Measurements from ENCODE around the gene TRAK2. TPM values are rescaled to one million over a fixed set of nuclear protein-coding genes. Genes with fewer than 3 reads are reported as not detected.

The TRAK2 gene
- total and polyA plus RNA-seq, 2 of the 13 experiments (the other 11 are each of a cell fraction or from before 2014, with no cell fraction given), result 7.7 to 21.0 TPM

GRCh38 chr2:201452058-201452921 is 1.0 kb upstream of the TRAK2 start (continued):
- TF ChIP-seq MLXIP (CRISPR knock-in tag; IDR thresholded peaks at IDR 0.05; ENCODE audit: borderline replicate concordance), result 0 out of 2 replicates have a peak, but pooled peaks have one; percentile 42
- no peak; the same call in 1 of the 2 replicates for TF ChIP-seq RFXAP (CRISPR knock-in tag; IDR thresholded peaks at IDR 0.05; ENCODE audit: borderline replicate concordance)
- peak; percentile 83; the same call in 1 of the 2 replicates for TF ChIP-seq ZNF558 (CRISPR knock-in tag; IDR thresholded peaks at IDR 0.05; ENCODE audit: borderline replicate concordance)
- TF ChIP-seq GFI1 (CRISPR knock-in tag; IDR thresholded peaks at IDR 0.05; ENCODE audit: borderline replicate concordance), result peak; percentile 6; the same call in 1 of the 2 replicates
- TF ChIP-seq ZNF546 (CRISPR knock-in tag; conservative IDR thresholded peaks at IDR 0.05), result peak; percentile 88
- peak; percentile 16; the same call in 1 of the 2 replicates for TF ChIP-seq MTERF4 (CRISPR knock-in tag; IDR thresholded peaks at IDR 0.05)
- peak; percentile 20; the same call in 1 of the 2 replicates for TF ChIP-seq ZSCAN30 (CRISPR knock-in tag; IDR thresholded peaks at IDR 0.05)
- TF ChIP-seq ZNF20 (CRISPR knock-in tag; IDR thresholded peaks at IDR 0.05), result no peak
- TF ChIP-seq ZNF207 (IDR thresholded peaks at IDR 0.05; ENCODE audit: borderline replicate concordance), result no peak
- TF ChIP-seq ZBTB1 (CRISPR knock-in tag; IDR thresholded peaks at IDR 0.05; ENCODE audit: borderline replicate concordance), result no peak; the same call in 1 of the 2 replicates
- TF ChIP-seq ZMYM3 (CRISPR knock-in tag; IDR thresholded peaks at IDR 0.05), result peak; percentile 63
- no peak for TF ChIP-seq SOX13 (IDR thresholded peaks at IDR 0.05)
- no peak for TF ChIP-seq SOX13 (CRISPR knock-in tag; conservative IDR thresholded peaks at IDR 0.05 in 1 of 2, IDR thresholded peaks at IDR 0.05 in 1 of 2)
- 0 out of 2 replicates have a peak, but pooled peaks have one; percentile 26 for TF ChIP-seq NFIC (IDR thresholded peaks at IDR 0.05; ENCODE audit: low read length)
- no peak for TF ChIP-seq MYC (CRISPR knock-in tag; IDR thresholded peaks at IDR 0.05; ENCODE audit: borderline replicate concordance)
- no peak for TF ChIP-seq SYNCRIP (IDR thresholded peaks at IDR 0.05; ENCODE audit: insufficient read depth, low read depth, low read length)
- 0 out of 2 replicates have a peak, but pooled peaks have one; percentile 10 for TF ChIP-seq ZNF468 (CRISPR knock-in tag; IDR thresholded peaks at IDR 0.05)
- TF ChIP-seq GLMP (CRISPR knock-in tag; IDR thresholded peaks at IDR 0.05; ENCODE audit: borderline replicate concordance), result 0 out of 2 replicates have a peak, but pooled peaks have one; percentile 9
- no peak for TF ChIP-seq TCF12 (IDR thresholded peaks at IDR 0.05)
- peak; percentile 68; the same call in 1 of the 2 replicates for TF ChIP-seq TCF12 (CRISPR knock-in tag; IDR thresholded peaks at IDR 0.05)
- TF ChIP-seq JUN (CRISPR knock-in tag; IDR thresholded peaks at IDR 0.05), result no peak
- no peak for TF ChIP-seq ARNT (IDR thresholded peaks at IDR 0.05)
- TF ChIP-seq NFKB2 (CRISPR knock-in tag; IDR thresholded peaks at IDR 0.05; ENCODE audit: borderline replicate concordance), result peak; percentile 12; the same call in 1 of the 2 replicates
- TF ChIP-seq CBX2 (IDR thresholded peaks at IDR 0.05; ENCODE audit: low read depth, low read length), result no peak
- TF ChIP-seq CBX2 (CRISPR knock-in tag; IDR thresholded peaks at IDR 0.05; ENCODE audit: low read depth), result 0 out of 2 replicates have a peak, but pooled peaks have one; percentile 34

All from HepG2 (cell line).